Measurements from ENCODE around the gene CPED1.

GRCh38 chr7:121344093-121344492 is 355.6 kb downstream of the CPED1 start:
- TF ChIP-seq CTCF (IDR thresholded peaks at IDR 0.05) (no peak), POLR2A (IDR thresholded peaks at IDR 0.05) (no peak)
